ENCODE results near the gene ADSL.
A peak's percentile ranks its signal among the peaks of the same experiment; 100 is the strongest.
"Not testable (repeated sequence)": the region's sequence is repeated elsewhere in the genome, so short reads cannot be mapped to it uniquely, and the experiment has no call there.

Gene ADSL

GRCh38 chr22:40376149-40376548 lies 29.8 kb downstream of the ADSL start:
- no peak for DNase-seq

GRCh38 chr22:40377931-40378330 lies 31.6 kb downstream of the ADSL start:
- DNase-seq, result no peak

- not testable (repeated sequence) for DNase-seq
Observed at GRCh38 chr22:40378448-40378847, 32.1 kb downstream of the ADSL start.

- DNase-seq, result no peak
Observed at GRCh38 chr22:40381461-40381860, 35.2 kb downstream of the ADSL start.

- DNase-seq, result no peak
Observed at GRCh38 chr22:40383905-40384304, 37.6 kb downstream of the ADSL start.

GRCh38 chr22:40385036-40385782 lies 38.9 kb downstream of the ADSL start:
- no peak for DNase-seq

- DNase-seq, result peak; percentile 23
Observed at GRCh38 chr22:40387746-40388145, 41.4 kb downstream of the ADSL start.

GRCh38 chr22:40388231-40388630 lies 41.9 kb downstream of the ADSL start:
- no peak for DNase-seq

GRCh38 chr22:40391417-40391816 lies 45.1 kb downstream of the ADSL start:
- no peak for DNase-seq

GRCh38 chr22:40392618-40393017 lies 46.3 kb downstream of the ADSL start:
- no peak for DNase-seq

GRCh38 chr22:40394607-40395006 lies 48.3 kb downstream of the ADSL start:
- DNase-seq, result no peak

- no peak for DNase-seq
Observed at GRCh38 chr22:40395607-40396006, 49.3 kb downstream of the ADSL start.

GRCh38 chr22:40396882-40397281 lies 50.6 kb downstream of the ADSL start:
- peak; percentile 86 for DNase-seq

GRCh38 chr22:40397396-40397795 lies 51.1 kb downstream of the ADSL start:
- no peak for DNase-seq

- DNase-seq, result no peak
Observed at GRCh38 chr22:40399621-40400020, 53.3 kb downstream of the ADSL start.

GRCh38 chr22:40400159-40400558 lies 53.9 kb downstream of the ADSL start:
- no peak for DNase-seq

GRCh38 chr22:40401532-40401931 lies 55.2 kb downstream of the ADSL start:
- DNase-seq, result no peak

- DNase-seq, result no peak
Observed at GRCh38 chr22:40401981-40402406, 55.7 kb downstream of the ADSL start.

- DNase-seq, result no peak
Observed at GRCh38 chr22:40403141-40403540, 56.8 kb downstream of the ADSL start.

- no peak for DNase-seq
Observed at GRCh38 chr22:40403651-40404050, 57.4 kb downstream of the ADSL start.

- DNase-seq, result no peak
Observed at GRCh38 chr22:40404251-40405177, 58.2 kb downstream of the ADSL start.

- DNase-seq, result no peak
Observed at GRCh38 chr22:40405178-40406062, 59.1 kb downstream of the ADSL start.

Measured in NCI-H510A treated with DMSO at 0.1 percent for 48 hours (cell line).